ENCODE measurements around the gene PCTP. TPM values are rescaled to one million over a fixed set of nuclear protein-coding genes. Genes with fewer than 3 reads are reported as not detected.
A peak's percentile ranks its signal among the peaks of the same experiment; 100 is the strongest.

PCTP gene
- total RNA-seq, 2 donors from 2014 or later = 9.2 to 11.1 TPM

GRCh38 chr17:55730808-55731207 is 20.0 kb upstream of the PCTP start:
- Mint-ChIP-seq H3K27me3 (ENCODE audit: low read depth) (peaks cover 74% of the 10 kb centered on the region), H3K4me3 (no peak overlapping the region), H3K9me3 (no peaks in the 10 kb centered on the region), H3K36me3 (ENCODE audit: insufficient read depth in 2 of 2) (no peaks in the 10 kb centered on the region), H3K4me1 (ENCODE audit: low read depth) (peaks cover 38% of the 10 kb centered on the region), H3K27ac (no peak overlapping the region)
- ATAC-seq (replicated peaks in 1 of 2) (no peak), DNase-seq (no peak)

- Mint-ChIP-seq H3K36me3 (ENCODE audit: insufficient read depth in 2 of 2) (no peaks in the 10 kb centered on the region), H3K4me3 (no peak overlapping the region), H3K27ac (no peak overlapping the region), H3K4me1 (ENCODE audit: low read depth) (peaks cover 40% of the 10 kb centered on the region), H3K27me3 (ENCODE audit: low read depth) (peaks cover 67% of the 10 kb centered on the region), H3K9me3 (no peaks in the 10 kb centered on the region)
- ATAC-seq (replicated peaks in 1 of 2) (no peak), DNase-seq (no peak)
These were observed 19.1 kb upstream of the PCTP start for GRCh38 chr17:55731586-55732250.

- Mint-ChIP-seq H3K36me3 (ENCODE audit: insufficient read depth in 2 of 2) (no peaks in the 10 kb centered on the region), H3K9me3 (no peaks in the 10 kb centered on the region), H3K27me3 (ENCODE audit: low read depth) (peaks cover 42% of the 10 kb centered on the region), H3K27ac (peak overlapping the region; percentile 61), H3K4me3 (peak overlapping the region; percentile 77 to 82), H3K4me1 (ENCODE audit: low read depth) (peaks cover 40% of the 10 kb centered on the region)
- ATAC-seq (replicated peaks in 1 of 2) = peak; percentile 94 to 95
- no peak for DNase-seq
These were observed 16.6 kb upstream of the PCTP start for GRCh38 chr17:55734128-55734781.

GRCh38 chr17:55735731-55736405 is 15.0 kb upstream of the PCTP start:
- ATAC-seq (replicated peaks in 1 of 2) = no peak

GRCh38 chr17:55737976-55738501 is 12.8 kb upstream of the PCTP start:
- ATAC-seq (replicated peaks in 1 of 2) = no peak
- Mint-ChIP-seq H3K36me3 (ENCODE audit: insufficient read depth in 2 of 2) (no peaks in the 10 kb centered on the region), H3K27me3 (ENCODE audit: low read depth) (peaks cover 19% of the 10 kb centered on the region), H3K9me3 (no peaks in the 10 kb centered on the region), H3K4me3 (no peak overlapping the region), H3K27ac (no peak overlapping the region), H3K4me1 (ENCODE audit: low read depth) (peaks cover 30% of the 10 kb centered on the region)
- DNase-seq = no peak

More at GRCh38 chr17:55735731-55736405, 15.0 kb upstream of the PCTP start:
- H3K36me3 Mint-ChIP-seq (ENCODE audit: insufficient read depth in 2 of 2) = no peaks in the 10 kb centered on the region
- H3K27me3 Mint-ChIP-seq (ENCODE audit: low read depth) = peaks cover 41% of the 10 kb centered on the region
- DNase-seq = peak; percentile 52 to 60
- peak overlapping the region; percentile 3 for H3K27ac Mint-ChIP-seq
- H3K9me3 Mint-ChIP-seq = no peaks in the 10 kb centered on the region
- H3K4me1 Mint-ChIP-seq (ENCODE audit: low read depth) = peaks cover 40% of the 10 kb centered on the region
- H3K4me3 Mint-ChIP-seq = peak overlapping the region in 1 of 2 donors; percentile 45

- peaks cover 15% of the 10 kb centered on the region for H3K27me3 Mint-ChIP-seq (ENCODE audit: low read depth)
- H3K4me3 Mint-ChIP-seq = no peak overlapping the region
- peaks cover 3% of the 10 kb centered on the region for H3K4me1 Mint-ChIP-seq (ENCODE audit: low read depth)
- DNase-seq = no peak
- no peak for ATAC-seq (replicated peaks in 1 of 2)
- H3K27ac Mint-ChIP-seq = no peak overlapping the region
- H3K36me3 Mint-ChIP-seq (ENCODE audit: insufficient read depth in 2 of 2) = no peaks in the 10 kb centered on the region
- no peaks in the 10 kb centered on the region for H3K9me3 Mint-ChIP-seq
These were observed 10.1 kb upstream of the PCTP start for GRCh38 chr17:55740511-55741355.

GRCh38 chr17:55741356-55741700 is 9.5 kb upstream of the PCTP start:
- H3K36me3 Mint-ChIP-seq (ENCODE audit: insufficient read depth in 2 of 2) = no peaks in the 10 kb centered on the region
- H3K9me3 Mint-ChIP-seq = no peaks in the 10 kb centered on the region
- no peak overlapping the region for H3K27ac Mint-ChIP-seq
- peaks cover 21% of the 10 kb centered on the region for H3K27me3 Mint-ChIP-seq (ENCODE audit: low read depth)
- DNase-seq = no peak
- no peaks in the 10 kb centered on the region for H3K4me1 Mint-ChIP-seq (ENCODE audit: low read depth)
- no peak overlapping the region for H3K4me3 Mint-ChIP-seq
- no peak for ATAC-seq (replicated peaks in 1 of 2)

- Mint-ChIP-seq H3K27ac (no peak overlapping the region), H3K4me3 (no peak overlapping the region), H3K4me1 (ENCODE audit: low read depth) (no peaks in the 10 kb centered on the region), H3K9me3 (no peaks in the 10 kb centered on the region), H3K27me3 (ENCODE audit: low read depth) (peaks cover 29% of the 10 kb centered on the region), H3K36me3 (ENCODE audit: insufficient read depth in 2 of 2) (no peaks in the 10 kb centered on the region)
- ATAC-seq (replicated peaks in 1 of 2) (no peak), DNase-seq (no peak)
These were observed 8.4 kb upstream of the PCTP start for GRCh38 chr17:55742272-55743102.

- no peak overlapping the region for H3K4me3 Mint-ChIP-seq
- ATAC-seq (replicated peaks in 1 of 2) (no peak), DNase-seq (no peak)
- H3K4me1 Mint-ChIP-seq (ENCODE audit: low read depth) = no peaks in the 10 kb centered on the region
- H3K27ac Mint-ChIP-seq = no peak overlapping the region
- no peaks in the 10 kb centered on the region for H3K36me3 Mint-ChIP-seq (ENCODE audit: insufficient read depth in 2 of 2)
- peaks cover 36% of the 10 kb centered on the region for H3K27me3 Mint-ChIP-seq (ENCODE audit: low read depth)
- H3K9me3 Mint-ChIP-seq = no peaks in the 10 kb centered on the region
These were observed 7.7 kb upstream of the PCTP start for GRCh38 chr17:55743103-55743679.

- Mint-ChIP-seq H3K36me3 (ENCODE audit: insufficient read depth in 2 of 2) (no peaks in the 10 kb centered on the region), H3K4me1 (ENCODE audit: low read depth) (peaks cover under 1% of the 10 kb centered on the region), H3K27me3 (ENCODE audit: low read depth) (peaks cover 42% of the 10 kb centered on the region), H3K27ac (no peak overlapping the region), H3K9me3 (no peaks in the 10 kb centered on the region), H3K4me3 (no peak overlapping the region)
- DNase-seq (no peak), ATAC-seq (replicated peaks in 1 of 2) (no peak)
These were observed 5.6 kb upstream of the PCTP start for GRCh38 chr17:55745258-55745657.

- no peak overlapping the region for H3K4me3 Mint-ChIP-seq
- ATAC-seq (replicated peaks in 1 of 2) = no peak
- DNase-seq = no peak
- H3K36me3 Mint-ChIP-seq (ENCODE audit: insufficient read depth in 2 of 2) = no peaks in the 10 kb centered on the region
- H3K9me3 Mint-ChIP-seq = no peaks in the 10 kb centered on the region
- no peak overlapping the region for H3K27ac Mint-ChIP-seq
- peaks cover 9% of the 10 kb centered on the region for H3K4me1 Mint-ChIP-seq (ENCODE audit: low read depth)
- H3K27me3 Mint-ChIP-seq (ENCODE audit: low read depth) = peaks cover 36% of the 10 kb centered on the region
These were observed 4.4 kb upstream of the PCTP start for GRCh38 chr17:55746466-55746865.

GRCh38 chr17:55747209-55747608 is 3.6 kb upstream of the PCTP start:
- Mint-ChIP-seq H3K4me1 (ENCODE audit: low read depth) (peaks cover 17% of the 10 kb centered on the region), H3K27me3 (ENCODE audit: low read depth) (peaks cover 36% of the 10 kb centered on the region), H3K9me3 (no peaks in the 10 kb centered on the region)

More at GRCh38 chr17:55747209-55747608, 3.6 kb upstream of the PCTP start:
- Mint-ChIP-seq H3K36me3 (ENCODE audit: insufficient read depth in 2 of 2) (no peaks in the 10 kb centered on the region), H3K27ac (no peak overlapping the region), H3K4me3 (no peak overlapping the region)
- ATAC-seq (replicated peaks in 1 of 2) (no peak), DNase-seq (no peak)
